HG02943 (cell line): Measurements from ENCODE around the gene TMSB15B.
A peak's percentile ranks its signal among the peaks of the same experiment; 100 is the strongest.
"Not testable (repeated sequence)": the region's sequence is repeated elsewhere in the genome, so short reads cannot be mapped to it uniquely, and the experiment has no call there.

Experiments
- ATAC-seq: cut with Tn5 transposase; IDR thresholded peaks from one replicate; pipeline ENCODE4 v1.9.1; 2021; ENCODE audit warnings: mild to moderate bottlenecking, low read depth, moderate library complexity; ENCODE audit not compliant: unreplicated experiment

Gene TMSB15B

GRCh38 chrX:103962411-103963278, at the start of gene TMSB15B:
TSS of gene TMSB15B (plus strand) at chrX:103962627.
- ATAC-seq: peak; percentile 89

- ATAC-seq: no peak
Observed at GRCh38 chrX:103913356-103914020, 48.9 kb upstream of the TMSB15B start.

GRCh38 chrX:103918050-103918449, 44.4 kb upstream of the TMSB15B start:
- peak; percentile 38 for ATAC-seq

GRCh38 chrX:103918571-103919269, 43.7 kb upstream of the TMSB15B start:
- peak; percentile 48 for ATAC-seq

GRCh38 chrX:103919270-103919637, 43.2 kb upstream of the TMSB15B start:
- peak; percentile 46 for ATAC-seq

GRCh38 chrX:103920515-103920914, 41.9 kb upstream of the TMSB15B start:
- ATAC-seq: peak; percentile 49

- no peak for ATAC-seq
Observed at GRCh38 chrX:103927030-103927429, 35.4 kb upstream of the TMSB15B start.

- no peak for ATAC-seq
Observed at GRCh38 chrX:103927633-103928032, 34.8 kb upstream of the TMSB15B start.

GRCh38 chrX:103932133-103932532, 30.3 kb upstream of the TMSB15B start:
- no peak for ATAC-seq

GRCh38 chrX:103940257-103940656, 22.2 kb upstream of the TMSB15B start:
- not testable (repeated sequence) for ATAC-seq

- no peak for ATAC-seq
Observed at GRCh38 chrX:103941201-103941975, 21.0 kb upstream of the TMSB15B start.

- no peak for ATAC-seq
Observed at GRCh38 chrX:103949506-103949905, 12.9 kb upstream of the TMSB15B start.

GRCh38 chrX:103953353-103953752, 9.1 kb upstream of the TMSB15B start:
- ATAC-seq: no peak

- ATAC-seq: no peak
Observed at GRCh38 chrX:103954259-103954658, 8.2 kb upstream of the TMSB15B start.

GRCh38 chrX:103960599-103960998, 1.8 kb upstream of the TMSB15B start:
- ATAC-seq: not testable (repeated sequence)

- not testable (repeated sequence) for ATAC-seq
Observed at GRCh38 chrX:103983508-103983907, 21.1 kb downstream of the TMSB15B start.

- ATAC-seq: peak; percentile 79
Observed at GRCh38 chrX:103999234-103999633, 36.8 kb downstream of the TMSB15B start.

GRCh38 chrX:104008831-104009230, 46.4 kb downstream of the TMSB15B start:
- no peak for ATAC-seq

- no peak for ATAC-seq
Observed at GRCh38 chrX:104013158-104013557, 50.7 kb downstream of the TMSB15B start.

- ATAC-seq: no peak
Observed at GRCh38 chrX:104013606-104014005, 51.2 kb downstream of the TMSB15B start, which contains the start of gene H2BW1. TSS of gene H2BW1 (minus strand) at chrX:104013708. CDS start at chrX:104013576, 132 bp downstream.
